RPMI7951 (cell line): ENCODE results near the gene ATP10A. TPM values are rescaled to one million over a fixed set of nuclear protein-coding genes. Genes with fewer than 3 reads are reported as not detected.
"Not testable (repeated sequence)": the region's sequence is repeated elsewhere in the genome, so short reads cannot be mapped to it uniquely, and the experiment has no call there.

Source experiments
- DNase-seq: peaks from one replicate; pipeline ENCODE4 v3.0.0-alpha.2; 2012; ENCODE audit warnings: low read depth
- total RNA-seq: library from RNA; depleted of rRNA; stranded (reverse); fragments of >200 nt; shearing (Covaris generic); gene quantifications from 2 replicates; pipeline ENCODE4 v1.2.3, GENCODE V29; 2014

Gene ATP10A
- total RNA-seq, 1 experiment from 2014 or later: not detected

- DNase-seq: no peak
Measured at GRCh38 chr15:25884370-25884769, 21.2 kb upstream of the ATP10A start.

GRCh38 chr15:25883463-25884259, 20.5 kb upstream of the ATP10A start:
- DNase-seq: no peak

DNA sequence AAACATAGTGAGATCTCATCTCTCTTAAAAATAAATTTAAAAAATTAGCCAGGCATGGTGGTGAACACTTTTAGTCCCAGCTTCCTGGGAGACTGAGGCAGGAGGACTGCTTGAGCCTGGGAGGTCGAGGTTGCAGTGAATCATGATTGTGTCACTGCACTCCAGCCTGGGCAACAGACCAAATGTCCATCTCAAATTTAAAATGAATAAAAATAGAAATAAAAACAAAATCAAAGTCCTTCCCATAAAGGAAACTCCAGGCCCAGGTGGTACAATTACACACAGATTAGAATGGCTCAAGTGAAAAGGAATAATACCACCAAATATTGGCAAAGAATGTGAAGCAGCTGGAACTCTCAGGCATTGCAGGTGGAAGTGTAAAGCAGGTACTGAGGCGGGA, 19.3 kb upstream of the ATP10A start:
- DNase-seq: no peak

DNA sequence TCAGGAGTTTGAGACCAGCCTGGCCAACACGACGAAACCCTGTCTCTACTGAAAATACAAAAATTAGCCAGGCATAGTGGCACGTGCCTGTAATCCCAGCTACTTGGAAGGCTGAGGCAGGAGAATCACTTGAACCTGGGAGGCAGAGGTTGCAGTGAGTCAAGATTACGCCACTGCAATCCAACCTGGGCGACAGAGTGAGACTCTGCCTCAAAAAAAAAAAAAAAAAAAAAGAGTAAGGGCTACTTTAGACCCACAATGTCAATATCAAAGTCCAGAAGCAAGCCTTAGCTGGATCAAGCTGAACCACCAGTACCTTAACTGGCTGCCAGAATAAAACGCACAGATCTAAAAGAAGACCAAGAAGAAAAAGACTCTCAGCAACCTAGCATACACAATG, 17.8 kb upstream of the ATP10A start:
- DNase-seq: not testable (repeated sequence)

- DNase-seq: no peak
Measured at GRCh38 chr15:25880411-25880810, 17.3 kb upstream of the ATP10A start.

- no peak for DNase-seq
Measured at GRCh38 chr15:25879438-25879837, 16.3 kb upstream of the ATP10A start.

- DNase-seq: no peak
Measured at GRCh38 chr15:25877681-25878080, 14.6 kb upstream of the ATP10A start.

DNA sequence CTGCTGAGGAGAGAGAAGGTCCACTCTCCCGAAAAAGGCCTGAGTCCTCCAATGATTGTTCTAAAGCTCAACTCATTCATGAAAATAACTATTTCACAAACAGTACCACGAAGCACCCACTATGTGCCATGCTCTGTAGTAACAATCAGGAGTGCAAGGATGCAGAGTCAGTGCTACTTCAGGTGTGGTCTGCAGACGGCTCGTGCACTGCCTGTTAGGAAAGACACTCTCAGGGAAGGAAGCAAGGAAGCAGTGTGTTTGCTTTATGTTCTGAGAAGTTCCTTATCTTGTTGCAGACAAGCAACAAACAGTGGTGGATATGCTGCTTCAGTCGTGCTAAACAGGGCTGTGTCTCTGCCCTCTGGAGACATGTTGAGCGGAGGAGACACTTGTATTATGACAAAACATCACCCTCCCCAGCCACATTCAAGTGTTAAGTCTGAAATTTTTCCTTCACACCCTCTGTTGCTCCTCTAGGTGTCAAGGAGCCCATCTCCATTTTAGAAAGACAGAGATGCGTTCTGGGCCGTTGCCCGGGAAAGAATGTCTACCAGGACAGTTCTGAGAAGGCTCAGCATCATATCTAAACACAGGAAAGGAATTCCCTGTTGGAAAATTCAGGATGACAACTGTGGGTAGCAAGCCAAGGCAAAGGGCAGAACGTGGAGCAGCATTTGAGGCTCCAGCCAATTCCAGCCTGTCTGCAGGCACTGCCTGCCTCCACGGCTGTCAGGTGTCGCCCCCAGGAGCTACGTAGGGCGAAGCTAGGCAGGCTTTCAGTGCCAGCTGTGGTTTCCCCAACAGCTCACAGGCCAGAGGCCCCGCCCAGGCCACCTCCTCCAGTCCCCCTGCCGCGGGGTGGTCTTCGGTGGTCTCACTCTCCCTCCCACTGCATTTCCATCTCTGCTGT, 13.4 kb upstream of the ATP10A start:
- no peak for DNase-seq

DNA sequence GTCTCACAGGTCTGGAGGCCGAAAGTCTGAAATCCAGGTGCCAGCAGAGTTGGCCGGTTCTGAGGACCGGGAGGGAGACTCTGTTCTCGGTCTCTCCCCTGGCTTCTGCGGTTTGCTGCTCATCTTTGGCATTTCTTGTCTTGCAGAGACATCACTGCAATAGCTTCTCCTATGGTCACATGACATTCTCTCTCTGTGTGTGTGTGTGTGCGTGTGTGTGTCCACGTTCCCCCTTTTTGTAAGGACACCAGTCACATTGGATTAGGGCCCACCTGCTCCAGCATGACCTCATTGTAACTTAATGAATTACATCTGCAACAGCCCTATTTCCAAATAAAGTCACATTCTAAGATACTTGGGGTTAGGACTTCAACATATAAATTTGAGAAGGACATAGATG, 12.4 kb upstream of the ATP10A start:
- no peak for DNase-seq

GRCh38 chr15:25874379-25874778, 11.3 kb upstream of the ATP10A start:
- DNase-seq: no peak

GRCh38 chr15:25871403-25871802, 8.3 kb upstream of the ATP10A start:
- DNase-seq: no peak

GRCh38 chr15:25870938-25871337, 7.8 kb upstream of the ATP10A start:
- DNase-seq: no peak

GRCh38 chr15:25869701-25870100, 6.6 kb upstream of the ATP10A start:
- no peak for DNase-seq

GRCh38 chr15:25866874-25867273, 3.7 kb upstream of the ATP10A start:
- no peak for DNase-seq

DNA sequence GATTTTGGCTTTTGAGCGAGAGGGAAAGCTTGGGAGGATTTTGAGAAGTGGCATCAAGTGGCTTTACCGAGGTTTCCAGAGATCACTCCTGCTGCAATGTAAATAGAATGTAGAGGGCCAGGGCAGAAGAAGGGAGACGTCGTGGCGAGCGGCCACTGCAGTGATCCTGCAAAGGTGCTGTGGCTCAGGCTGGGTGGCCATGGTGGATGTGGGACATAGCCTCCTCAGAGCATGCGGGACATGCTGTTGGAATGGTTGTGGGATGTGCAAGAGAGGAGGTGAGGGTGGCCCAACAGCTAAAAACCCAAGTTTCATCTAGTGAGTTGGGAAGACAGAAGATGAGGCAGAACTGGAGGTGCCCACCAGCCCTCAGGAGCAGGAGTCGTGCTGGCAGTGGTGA, 3.1 kb upstream of the ATP10A start:
- no peak for DNase-seq

GRCh38 chr15:25864966-25865365, 1.8 kb upstream of the ATP10A start:
- DNase-seq: no peak

- DNase-seq: no peak
Measured at GRCh38 chr15:25863968-25864580, 947 bp upstream of the ATP10A start.

GRCh38 chr15:25862472-25863110, 536 bp downstream of the ATP10A start:
- DNase-seq: no peak

DNA sequence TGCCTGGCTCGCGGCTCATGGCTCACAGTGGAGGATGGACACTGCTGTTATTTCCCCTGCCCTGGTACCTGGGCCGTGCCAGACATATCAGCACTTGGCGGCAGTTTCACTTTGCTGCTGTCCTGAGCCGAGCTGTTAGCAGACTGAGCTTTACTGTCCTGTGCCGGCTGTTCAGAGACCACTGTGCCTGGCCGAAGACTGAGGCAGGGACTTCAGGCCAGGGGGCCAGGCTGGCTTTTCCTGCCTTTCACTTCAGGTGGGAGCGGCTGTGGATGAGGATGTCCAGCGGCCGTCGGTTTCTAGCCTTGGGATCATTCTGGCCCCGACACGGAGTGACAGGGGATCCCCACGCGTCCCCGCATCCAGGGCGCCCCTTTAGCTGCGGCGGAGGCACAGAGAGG, 1.1 kb downstream of the ATP10A start:
- DNase-seq: no peak

GRCh38 chr15:25860885-25861866, 2.0 kb downstream of the ATP10A start:
- no peak for DNase-seq
